Neuron (in vitro differentiated cells): Measurements from ENCODE around the gene TMEM250.

Experiments
- H2AFZ ChIP-seq: one replicate; pipeline ENCODE4 v1.6.1; 2013; ENCODE audit warnings: low read depth, mild to moderate bottlenecking, inconsistent platforms, low read length, moderate library complexity
- H3K27me3 ChIP-seq: one replicate; pipeline ENCODE4 v1.6.1; 2013; ENCODE audit warnings: low read length; ENCODE audit not compliant: insufficient read depth
- H3K36me3 ChIP-seq: one replicate; pipeline ENCODE4 v1.6.1; 2013; ENCODE audit warnings: low read length; ENCODE audit not compliant: insufficient read depth
- H3K4me1 ChIP-seq: one replicate; pipeline ENCODE4 v1.6.1; 2013; ENCODE audit warnings: low read length; ENCODE audit not compliant: insufficient read depth
- H3K4me3 ChIP-seq: 2 replicates; pipeline ENCODE4 v1.5.1; 2013; ENCODE audit warnings: mild to moderate bottlenecking, low read length, moderate library complexity
- H3K9me3 ChIP-seq: one replicate; pipeline ENCODE4 v1.6.1; 2013; ENCODE audit warnings: low read length

TMEM250 gene

GRCh38 chr9:136119061-136119882, 597 bp upstream of the TMEM250 start:
- Histone ChIP-seq H3K27me3 (peaks cover 4% of the 10 kb centered on the region), H3K4me1 (peaks cover 20% of the 10 kb centered on the region), H3K9me3 (no peaks in the 10 kb centered on the region)

GRCh38 chr9:136117916-136118319, 757 bp downstream of the TMEM250 start:
- Histone ChIP-seq H2AFZ (peak overlapping the region; percentile 41), H3K27me3 (no peaks in the 10 kb centered on the region), H3K4me3 (peak overlapping the region; percentile 70), H3K4me1 (peaks cover 20% of the 10 kb centered on the region), H3K9me3 (no peaks in the 10 kb centered on the region), H3K36me3 (peaks cover 6% of the 10 kb centered on the region)

More at GRCh38 chr9:136119061-136119882, 597 bp upstream of the TMEM250 start:
- Histone ChIP-seq H2AFZ (peak overlapping the region; percentile 38), H3K36me3 (peaks cover 6% of the 10 kb centered on the region), H3K4me3 (peak overlapping the region; percentile 70)

GRCh38 chr9:136117291-136117915, 1.3 kb downstream of the TMEM250 start:
- no peaks in the 10 kb centered on the region for H3K27me3 ChIP-seq
- peaks cover 6% of the 10 kb centered on the region for H3K36me3 ChIP-seq
- no peaks in the 10 kb centered on the region for H3K9me3 ChIP-seq
- peak overlapping the region; percentile 41 for H2AFZ ChIP-seq
- H3K4me3 ChIP-seq = peak overlapping the region; percentile 70
- peaks cover 16% of the 10 kb centered on the region for H3K4me1 ChIP-seq

- no peaks in the 10 kb centered on the region for H3K9me3 ChIP-seq
- no peak overlapping the region for H2AFZ ChIP-seq
- no peak overlapping the region for H3K4me3 ChIP-seq
- peaks cover 6% of the 10 kb centered on the region for H3K36me3 ChIP-seq
- H3K27me3 ChIP-seq = no peaks in the 10 kb centered on the region
- H3K4me1 ChIP-seq = peaks cover 16% of the 10 kb centered on the region
Observed at GRCh38 chr9:136116360-136117098, 2.1 kb downstream of the TMEM250 start.

GRCh38 chr9:136115641-136116359, 2.9 kb downstream of the TMEM250 start:
- peaks cover 16% of the 10 kb centered on the region for H3K4me1 ChIP-seq
- no peak overlapping the region for H2AFZ ChIP-seq
- no peaks in the 10 kb centered on the region for H3K27me3 ChIP-seq
- H3K9me3 ChIP-seq = no peaks in the 10 kb centered on the region
- no peak overlapping the region for H3K4me3 ChIP-seq
- peaks cover 6% of the 10 kb centered on the region for H3K36me3 ChIP-seq

- peaks cover 6% of the 10 kb centered on the region for H3K36me3 ChIP-seq
- H3K4me3 ChIP-seq = no peak overlapping the region
- peaks cover 18% of the 10 kb centered on the region for H3K4me1 ChIP-seq
- no peak overlapping the region for H2AFZ ChIP-seq
- no peaks in the 10 kb centered on the region for H3K9me3 ChIP-seq
- no peaks in the 10 kb centered on the region for H3K27me3 ChIP-seq
Observed at GRCh38 chr9:136115206-136115605, 3.5 kb downstream of the TMEM250 start.

- peaks cover 6% of the 10 kb centered on the region for H3K36me3 ChIP-seq
Observed at GRCh38 chr9:136114610-136115009, 4.1 kb downstream of the TMEM250 start.

GRCh38 chr9:136112541-136112940, 6.1 kb downstream of the TMEM250 start:
- H3K36me3 ChIP-seq = peaks cover 6% of the 10 kb centered on the region
- H3K4me1 ChIP-seq = peaks cover 31% of the 10 kb centered on the region
- H3K4me3 ChIP-seq = no peak overlapping the region
- H2AFZ ChIP-seq = no peak overlapping the region
- no peaks in the 10 kb centered on the region for H3K9me3 ChIP-seq
- no peaks in the 10 kb centered on the region for H3K27me3 ChIP-seq

More at GRCh38 chr9:136114610-136115009, 4.1 kb downstream of the TMEM250 start:
- Histone ChIP-seq H3K9me3 (no peaks in the 10 kb centered on the region), H2AFZ (no peak overlapping the region), H3K27me3 (no peaks in the 10 kb centered on the region), H3K4me3 (no peak overlapping the region), H3K4me1 (peaks cover 20% of the 10 kb centered on the region)

- H3K4me3 ChIP-seq = no peak overlapping the region
- no peaks in the 10 kb centered on the region for H3K27me3 ChIP-seq
- no peak overlapping the region for H2AFZ ChIP-seq
- peaks cover 29% of the 10 kb centered on the region for H3K4me1 ChIP-seq
- H3K36me3 ChIP-seq = peaks cover 6% of the 10 kb centered on the region
- no peaks in the 10 kb centered on the region for H3K9me3 ChIP-seq
Observed at GRCh38 chr9:136111910-136112309, 6.8 kb downstream of the TMEM250 start.

GRCh38 chr9:136111190-136111589, 7.5 kb downstream of the TMEM250 start:
- Histone ChIP-seq H3K9me3 (no peaks in the 10 kb centered on the region), H3K27me3 (no peaks in the 10 kb centered on the region), H2AFZ (no peak overlapping the region), H3K4me3 (no peak overlapping the region), H3K4me1 (peaks cover 29% of the 10 kb centered on the region), H3K36me3 (peaks cover 3% of the 10 kb centered on the region)

GRCh38 chr9:136110082-136111061, 8.3 kb downstream of the TMEM250 start:
- peaks cover 3% of the 10 kb centered on the region for H3K36me3 ChIP-seq
- no peaks in the 10 kb centered on the region for H3K27me3 ChIP-seq
- no peaks in the 10 kb centered on the region for H3K9me3 ChIP-seq
- no peak overlapping the region for H2AFZ ChIP-seq
- no peak overlapping the region for H3K4me3 ChIP-seq
- H3K4me1 ChIP-seq = peaks cover 35% of the 10 kb centered on the region
